Putamen (tissue), 1 donor: ENCODE data around the gene DYNC1LI1.
"Not testable (repeated sequence)": the region's sequence is repeated elsewhere in the genome, so short reads cannot be mapped to it uniquely, and the experiment has no call there.

Source experiments
- DNase-seq: peaks from one replicate; pipeline ENCODE4 v3.0.0-alpha.2; 2016; ENCODE audit warnings: low spot score

DYNC1LI1 gene

GRCh38 chr3:32583708-32584107 lies 13.1 kb upstream of the DYNC1LI1 start:
- DNase-seq, result no peak

GRCh38 chr3:32578669-32579068 lies 8.0 kb upstream of the DYNC1LI1 start:
- not testable (repeated sequence) for DNase-seq

GRCh38 chr3:32577581-32578556 lies 7.2 kb upstream of the DYNC1LI1 start:
- DNase-seq, result peak; percentile 23

- DNase-seq, result no peak
Measured at GRCh38 chr3:32577174-32577573, 6.5 kb upstream of the DYNC1LI1 start.

- DNase-seq, result no peak
Measured at GRCh38 chr3:32575451-32576113, 4.9 kb upstream of the DYNC1LI1 start.

GRCh38 chr3:32571192-32571485 lies 481 bp upstream of the DYNC1LI1 start:
- DNase-seq, result no peak

- DNase-seq, result peak; percentile 58
Measured at GRCh38 chr3:32569540-32570420, 878 bp downstream of the DYNC1LI1 start.

- DNase-seq, result no peak
Measured at GRCh38 chr3:32568953-32569352, 1.7 kb downstream of the DYNC1LI1 start.

GRCh38 chr3:32564195-32564594 lies 6.5 kb downstream of the DYNC1LI1 start:
- DNase-seq, result no peak

- DNase-seq, result no peak
Measured at GRCh38 chr3:32562640-32563039, 8.0 kb downstream of the DYNC1LI1 start.

GRCh38 chr3:32557640-32558352 lies 12.9 kb downstream of the DYNC1LI1 start:
- no peak for DNase-seq

GRCh38 chr3:32556332-32556731 lies 14.3 kb downstream of the DYNC1LI1 start:
- DNase-seq, result no peak

GRCh38 chr3:32553973-32554372 lies 16.7 kb downstream of the DYNC1LI1 start:
- DNase-seq, result no peak

GRCh38 chr3:32553459-32553858 lies 17.2 kb downstream of the DYNC1LI1 start:
- DNase-seq, result no peak

GRCh38 chr3:32552013-32552412 lies 18.6 kb downstream of the DYNC1LI1 start:
- DNase-seq, result no peak

GRCh38 chr3:32551496-32551895 lies 19.2 kb downstream of the DYNC1LI1 start:
- no peak for DNase-seq

GRCh38 chr3:32551087-32551486 lies 19.6 kb downstream of the DYNC1LI1 start:
- DNase-seq, result no peak

- no peak for DNase-seq
Measured at GRCh38 chr3:32545305-32545704, 25.4 kb downstream of the DYNC1LI1 start.

GRCh38 chr3:32544894-32545293 lies 25.8 kb downstream of the DYNC1LI1 start:
- DNase-seq, result no peak

- DNase-seq, result no peak
Measured at GRCh38 chr3:32542807-32543206, 27.9 kb downstream of the DYNC1LI1 start.

- DNase-seq, result no peak
Measured at GRCh38 chr3:32540899-32541298, 29.8 kb downstream of the DYNC1LI1 start.

GRCh38 chr3:32532434-32532833 lies 38.2 kb downstream of the DYNC1LI1 start:
- no peak for DNase-seq
